Ishikawa (cell line): ENCODE results near the gene TTLL10.

Source experiments
- CEBPB ChIP-seq: IDR thresholded peaks from 2 replicates; pipeline ENCODE4 v1.6.1; 2012
- CREB1 ChIP-seq: IDR thresholded peaks from 2 replicates; pipeline ENCODE4 v1.6.1; 2012; ENCODE audit warnings: low read depth
- EGR1 ChIP-seq: IDR thresholded peaks from 2 replicates; pipeline ENCODE4 v1.6.1; 2012
- EP300 ChIP-seq: IDR thresholded peaks from 2 replicates; pipeline ENCODE4 v1.6.1; 2012; ENCODE audit warnings: borderline replicate concordance
- FOXM1 ChIP-seq: IDR thresholded peaks from 2 replicates; pipeline ENCODE4 v1.6.1; 2012; ENCODE audit warnings: low read depth, borderline replicate concordance
- MAX ChIP-seq: IDR thresholded peaks from 2 replicates; pipeline ENCODE4 v1.6.1; 2012
- NFIC ChIP-seq: IDR thresholded peaks from 2 replicates; pipeline ENCODE4 v1.6.1; 2012
- RAD21 ChIP-seq: IDR thresholded peaks from 2 replicates; pipeline ENCODE4 v1.6.1; 2012; ENCODE audit warnings: low read depth
- REST ChIP-seq: IDR thresholded peaks from 2 replicates; pipeline ENCODE4 v1.6.1; 2012; ENCODE audit warnings: low read depth, mild to moderate bottlenecking
- TAF1 ChIP-seq: IDR thresholded peaks from 2 replicates; pipeline ENCODE4 v1.6.1; 2012; ENCODE audit warnings: low read depth, mild to moderate bottlenecking
- TCF12 ChIP-seq: IDR thresholded peaks from 2 replicates; pipeline ENCODE4 v1.6.1; 2012; ENCODE audit warnings: low read depth
- TEAD4 ChIP-seq: IDR thresholded peaks from 2 replicates; pipeline ENCODE4 v1.6.1; 2012
- USF1 ChIP-seq: IDR thresholded peaks from 2 replicates; pipeline ENCODE4 v1.6.1; 2012
- YY1 ChIP-seq: IDR thresholded peaks from 2 replicates; pipeline ENCODE4 v1.6.1; 2012; ENCODE audit warnings: low read depth
- ZBTB7A ChIP-seq: IDR thresholded peaks from 2 replicates; pipeline ENCODE4 v1.6.1; 2012; ENCODE audit warnings: low read depth

The TTLL10 gene

DNA sequence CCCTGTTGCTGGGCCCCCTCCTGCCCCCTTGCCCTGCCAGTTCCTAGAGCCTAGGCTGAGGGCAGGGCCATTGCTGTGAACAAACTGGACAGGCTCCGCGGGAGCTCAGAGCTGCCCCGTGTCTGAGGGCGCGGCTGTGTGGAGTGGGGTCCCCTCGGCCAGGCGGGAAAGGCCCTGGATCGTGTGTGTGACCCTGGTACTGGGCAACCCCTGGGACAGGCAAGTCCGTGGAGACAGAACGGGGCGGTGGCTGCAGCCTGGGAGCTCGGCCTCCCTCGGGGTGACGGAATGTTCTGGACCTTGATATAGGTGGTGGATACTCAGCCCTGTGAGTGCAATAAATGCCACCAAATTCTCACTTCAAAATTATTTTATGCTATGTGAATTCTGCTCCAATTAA, 30.0 kb upstream of the TTLL10 start:
- TF ChIP-seq TEAD4 (no peak), ZBTB7A (no peak), FOXM1 (no peak), YY1 (no peak), RAD21 (no peak)

DNA sequence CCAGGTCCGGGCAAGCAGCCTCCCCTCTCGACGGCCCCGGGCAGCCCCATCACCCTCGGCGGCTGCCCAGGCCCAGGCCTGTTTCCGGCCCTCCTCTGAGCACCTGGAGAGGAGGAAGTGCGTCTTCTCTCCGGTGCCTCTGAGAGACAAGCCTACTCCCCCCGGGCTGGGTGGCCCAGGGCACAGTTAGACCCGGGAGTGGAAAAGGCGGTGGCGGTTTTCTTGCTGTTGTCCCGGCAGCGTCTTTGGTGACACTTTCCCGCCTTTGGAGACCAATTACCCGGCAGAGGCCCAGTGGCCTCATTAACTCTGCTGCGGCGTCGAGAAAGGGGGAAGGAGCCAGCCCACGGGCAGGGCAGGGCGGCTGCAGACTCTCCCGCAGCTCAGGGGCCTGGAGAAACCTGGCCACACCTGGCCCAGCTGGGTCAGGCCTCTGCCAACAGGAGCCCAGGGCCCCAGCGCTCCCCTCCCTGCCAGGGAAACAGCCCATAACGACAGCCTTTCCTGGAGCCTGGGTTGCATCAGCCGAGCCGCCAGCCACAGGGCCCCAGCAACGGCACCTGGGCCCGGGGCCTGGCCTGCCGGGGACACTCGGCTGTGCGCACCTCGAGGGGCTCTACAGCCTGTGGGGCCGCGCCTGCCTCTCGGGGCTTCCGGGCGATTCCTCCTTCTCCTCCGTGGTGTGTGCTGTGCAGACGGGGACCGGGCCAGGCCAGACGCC, 29.4 kb upstream of the TTLL10 start:
- no peak for TF ChIP-seq EP300
- TF ChIP-seq TCF12 = 0 out of 2 replicates have a peak, but pooled peaks have one; percentile 21

DNA sequence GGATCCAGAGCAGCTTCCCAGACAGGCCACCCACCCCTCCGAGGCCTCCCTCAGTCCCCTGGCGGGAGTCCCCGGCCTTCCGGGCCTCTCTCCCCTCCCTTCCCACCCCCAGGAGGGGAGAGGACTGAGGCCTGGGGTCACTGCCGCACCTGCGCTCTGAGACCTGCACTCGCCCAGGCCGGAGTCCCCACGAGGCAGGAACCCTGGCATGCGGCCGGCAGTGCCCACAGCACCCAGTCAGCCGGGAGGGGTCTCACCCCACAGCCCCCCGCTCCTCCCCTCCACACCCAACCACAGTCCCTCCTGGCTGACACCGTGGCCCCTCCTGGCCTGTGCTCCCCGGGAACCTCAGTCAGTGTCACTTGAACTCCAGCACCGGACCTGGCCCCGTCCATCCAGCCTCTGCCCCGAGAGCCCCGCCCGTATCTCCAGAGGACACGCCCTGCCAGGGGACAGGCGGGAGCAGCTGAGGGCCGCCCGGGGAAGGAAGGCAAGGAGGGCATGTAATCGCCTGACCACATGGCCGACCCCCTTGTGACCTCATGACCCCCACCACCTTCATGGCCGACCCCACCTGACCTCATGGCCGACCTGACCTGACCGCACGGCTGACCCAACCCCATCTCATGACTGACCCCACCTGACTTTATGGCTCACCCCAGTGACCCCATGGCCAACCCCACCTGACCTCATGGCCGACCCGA, 28.7 kb upstream of the TTLL10 start:
- TF ChIP-seq REST (no peak), CEBPB (no peak), CREB1 (no peak), USF1 (no peak), TEAD4 (no peak), FOXM1 (no peak), MAX (no peak), NFIC (no peak), EGR1 (no peak), TCF12 (no peak), TAF1 (no peak), YY1 (no peak), RAD21 (no peak), ZBTB7A (no peak), EP300 (no peak)

DNA sequence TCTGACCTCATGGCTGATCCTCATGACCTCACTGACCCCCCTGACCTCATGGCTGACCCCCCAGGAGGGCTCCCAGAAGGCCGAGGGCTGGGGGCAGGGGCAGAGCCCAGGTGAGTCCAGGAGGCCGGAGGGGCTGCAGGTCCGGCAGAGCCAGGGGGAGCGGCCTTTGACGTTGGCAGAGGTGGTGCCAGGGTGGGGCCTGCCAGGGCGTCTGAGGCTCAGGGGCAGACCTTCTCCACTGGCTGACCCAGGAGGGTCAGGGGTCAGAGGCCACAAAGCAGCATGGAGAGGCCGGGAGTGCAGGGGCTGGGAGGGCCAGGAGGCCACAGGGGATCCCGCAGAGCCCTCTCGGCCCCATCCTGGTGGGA, 28.1 kb upstream of the TTLL10 start:
- TF ChIP-seq RAD21 (no peak), TEAD4 (no peak), NFIC (no peak), REST (no peak), CREB1 (no peak), EP300 (no peak)

GRCh38 chr1:1146026-1146425, 27.7 kb upstream of the TTLL10 start:
- TF ChIP-seq USF1 (no peak), CREB1 (no peak), EP300 (no peak), RAD21 (no peak), TCF12 (no peak), NFIC (no peak), ZBTB7A (no peak), TAF1 (no peak), MAX (no peak), REST (no peak), CEBPB (no peak), FOXM1 (no peak), TEAD4 (no peak), YY1 (no peak)
